ENCODE measurements around the gene RFX3. TPM values are rescaled to one million over a fixed set of nuclear protein-coding genes. Genes with fewer than 3 reads are reported as not detected.

The RFX3 gene
- total and polyA plus RNA-seq, 12 donors, result 1.4 to 14.2 (median 5.5) TPM

DNA sequence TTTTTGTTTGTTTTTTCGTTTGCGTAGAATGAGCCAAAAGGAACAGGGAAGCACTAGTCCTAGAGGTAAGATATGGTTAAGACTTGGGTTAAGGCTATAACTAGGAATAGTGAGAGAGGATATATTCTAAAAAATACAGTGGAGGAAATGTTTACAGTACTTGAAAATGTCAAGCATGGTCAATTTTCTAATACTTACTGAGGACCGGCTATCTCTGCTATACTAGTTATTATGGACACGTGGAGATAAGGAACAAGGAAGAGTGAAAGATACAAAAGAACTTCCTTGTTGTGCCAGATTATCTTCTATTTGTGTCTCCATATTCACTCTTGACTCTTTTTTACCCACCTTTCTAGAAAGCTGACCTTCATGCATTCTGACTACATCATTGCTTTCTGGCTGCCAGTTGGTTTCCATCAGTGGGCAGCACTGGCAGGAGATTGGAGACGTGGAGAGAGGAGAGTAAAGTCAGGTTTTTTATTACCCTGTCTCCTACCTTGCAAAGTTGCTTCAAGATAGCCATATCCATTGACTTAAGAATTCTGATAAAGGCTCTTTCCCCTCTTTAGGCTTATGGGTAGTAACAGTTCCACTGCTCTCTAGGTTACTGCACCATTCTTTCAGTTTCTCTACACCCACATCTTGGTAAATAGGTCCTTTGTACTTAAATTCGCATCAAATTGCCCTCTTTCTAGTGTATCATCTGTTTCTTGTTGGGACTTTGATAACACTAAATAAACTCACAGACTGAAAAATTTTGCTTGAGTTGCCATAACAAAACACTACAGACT is 9.0 kb upstream of the RFX3 start:
- 92 to 93% (median 92%) methylated on average over 6 of the region's 6 CpGs for WGBS, 4 donors
- no peaks in the 10 kb centered on the region for H3K27me3 ChIP-seq
- H3K36me3 ChIP-seq (replicated peaks in 1 of 2), result no peaks in the 10 kb centered on the region
- no peak for TF ChIP-seq POLR2A (IDR thresholded peaks at IDR 0.05)
- TF ChIP-seq, protein P1, sequence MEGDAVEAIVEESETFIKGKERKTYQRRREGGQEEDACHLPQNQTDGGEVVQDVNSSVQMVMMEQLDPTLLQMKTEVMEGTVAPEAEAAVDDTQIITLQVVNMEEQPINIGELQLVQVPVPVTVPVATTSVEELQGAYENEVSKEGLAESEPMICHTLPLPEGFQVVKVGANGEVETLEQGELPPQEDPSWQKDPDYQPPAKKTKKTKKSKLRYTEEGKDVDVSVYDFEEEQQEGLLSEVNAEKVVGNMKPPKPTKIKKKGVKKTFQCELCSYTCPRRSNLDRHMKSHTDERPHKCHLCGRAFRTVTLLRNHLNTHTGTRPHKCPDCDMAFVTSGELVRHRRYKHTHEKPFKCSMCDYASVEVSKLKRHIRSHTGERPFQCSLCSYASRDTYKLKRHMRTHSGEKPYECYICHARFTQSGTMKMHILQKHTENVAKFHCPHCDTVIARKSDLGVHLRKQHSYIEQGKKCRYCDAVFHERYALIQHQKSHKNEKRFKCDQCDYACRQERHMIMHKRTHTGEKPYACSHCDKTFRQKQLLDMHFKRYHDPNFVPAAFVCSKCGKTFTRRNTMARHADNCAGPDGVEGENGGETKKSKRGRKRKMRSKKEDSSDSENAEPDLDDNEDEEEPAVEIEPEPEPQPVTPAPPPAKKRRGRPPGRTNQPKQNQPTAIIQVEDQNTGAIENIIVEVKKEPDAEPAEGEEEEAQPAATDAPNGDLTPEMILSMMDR (IDR thresholded peaks at IDR 0.05), result no peak
- H3K27ac ChIP-seq, result no peak overlapping the region
- H3K9me3 ChIP-seq (replicated peaks in 1 of 3), result no peaks in the 10 kb centered on the region
- no peak overlapping the region for H3K4me3 ChIP-seq
- no peak for DNase-seq
- intact Hi-C loops (cut with DNase I), result no loop called here
- H3K4me1 ChIP-seq (replicated peaks in 1 of 2), result no peaks in the 10 kb centered on the region

DNA sequence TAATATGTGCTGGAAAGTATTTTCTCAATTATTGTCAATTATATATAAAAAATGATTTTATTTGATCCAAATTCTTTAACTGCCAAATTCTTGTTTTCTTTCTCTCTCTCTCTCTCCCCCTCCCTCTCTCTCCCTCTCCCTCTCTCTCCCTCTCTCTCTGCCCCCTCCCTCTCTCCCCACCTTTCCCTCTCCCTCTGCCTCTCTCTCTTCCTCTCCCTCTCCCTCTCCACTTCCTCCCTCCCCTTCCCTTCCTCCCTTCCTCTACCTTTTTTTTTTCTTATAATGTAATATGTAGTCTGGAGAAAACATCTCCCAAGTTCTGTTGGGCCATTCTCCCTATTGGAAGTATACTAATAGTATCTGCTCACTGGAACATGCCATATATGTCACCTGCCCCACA is 6.4 kb upstream of the RFX3 start:
- intact Hi-C loops (cut with DNase I), result no loop called here
- Histone ChIP-seq H3K36me3 (replicated peaks in 1 of 2) (no peaks in the 10 kb centered on the region), H3K9me3 (replicated peaks in 1 of 3) (no peaks in the 10 kb centered on the region), H3K27ac (no peak overlapping the region), H3K4me1 (replicated peaks in 1 of 2) (peaks cover 6 to 18% of the 10 kb centered on the region in 2 donors), H3K27me3 (no peaks in the 10 kb centered on the region), H3K4me3 (no peak overlapping the region)
- TF ChIP-seq, protein P1 (IDR thresholded peaks at IDR 0.05), result no peak
- no peak for TF ChIP-seq POLR2A (IDR thresholded peaks at IDR 0.05)
- DNase-seq, result no peak

DNA sequence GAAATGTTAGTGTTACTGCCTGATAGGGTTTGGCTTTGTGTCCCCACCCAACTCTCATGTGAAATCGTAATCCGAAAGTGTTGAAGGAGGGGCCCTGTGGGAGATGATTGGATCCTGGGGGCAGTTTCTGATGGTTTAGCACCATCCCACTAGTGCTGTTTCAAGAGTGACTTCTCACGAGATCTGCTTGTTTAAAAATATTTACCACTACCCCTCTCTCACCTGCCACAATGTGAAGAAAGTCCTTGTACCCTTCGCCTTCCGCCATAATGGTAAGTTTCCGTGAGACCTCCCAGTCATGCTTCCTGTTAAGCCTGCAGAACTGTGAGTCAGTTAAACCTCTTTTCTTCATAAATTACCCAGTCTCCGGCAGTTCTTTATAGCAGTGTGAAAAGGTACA is 2.6 kb upstream of the RFX3 start:
- no peak for DNase-seq
- TF ChIP-seq POLR2A (IDR thresholded peaks at IDR 0.05), result no peak
- TF ChIP-seq, protein P1 (IDR thresholded peaks at IDR 0.05), result no peak
- Histone ChIP-seq H3K36me3 (replicated peaks in 1 of 2) (no peaks in the 10 kb centered on the region), H3K27me3 (no peaks in the 10 kb centered on the region), H3K4me3 (no peak overlapping the region), H3K27ac (peak overlapping the region in 1 of 5 donors; percentile 23), H3K9me3 (replicated peaks in 1 of 3) (no peaks in the 10 kb centered on the region), H3K4me1 (replicated peaks in 1 of 2) (peaks cover 7 to 25% of the 10 kb centered on the region in 2 donors)
- intact Hi-C loops (cut with DNase I), result no loop called here
- 77 to 93% (median 82%) methylated on average over 7 of the region's 7 CpGs for WGBS, 4 donors

DNA sequence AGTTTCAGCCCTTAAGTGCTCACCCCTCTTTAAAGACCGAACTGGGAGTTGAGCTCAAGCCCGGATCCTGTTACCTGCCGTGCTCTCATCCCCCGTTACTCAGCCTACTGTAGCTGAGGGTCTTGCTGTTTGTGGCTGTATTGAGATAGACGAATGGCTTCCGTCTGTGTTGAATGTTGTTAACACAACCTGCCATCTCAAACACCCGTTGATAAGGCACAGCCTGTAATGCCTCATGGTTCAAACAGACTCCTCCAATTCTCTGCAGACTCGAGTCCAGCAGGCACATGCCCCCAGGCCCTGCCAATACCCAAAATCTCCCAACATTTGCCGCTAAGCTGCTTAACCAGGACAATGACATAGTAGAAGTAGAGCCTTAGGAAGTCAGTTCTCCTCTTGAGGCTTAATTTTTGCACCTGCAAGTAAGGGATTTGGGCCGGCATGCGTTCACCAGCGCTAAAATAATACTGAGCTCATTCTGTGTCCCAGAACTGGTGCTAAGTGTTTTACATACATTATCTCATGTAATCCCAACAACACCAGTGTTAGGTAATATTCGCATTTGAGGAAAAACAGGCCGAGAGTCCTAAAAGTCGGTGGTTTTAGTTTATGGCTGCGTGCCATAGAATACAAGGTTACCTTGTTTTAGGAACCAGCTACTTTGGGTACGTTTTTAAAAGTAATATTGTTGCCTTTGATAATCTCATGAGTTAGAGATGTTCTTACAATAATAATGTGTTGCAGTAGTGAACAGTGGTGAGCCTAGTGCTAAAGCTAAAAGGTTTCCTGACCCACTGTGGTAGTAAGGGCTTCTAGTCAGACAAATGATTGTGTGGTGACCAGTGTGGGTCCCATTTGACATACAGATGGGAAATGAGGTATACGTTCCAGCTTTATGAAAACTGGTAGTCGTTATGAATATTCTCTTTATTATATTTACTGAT is 1.5 kb upstream of the RFX3 start:
- DNase-seq, result peak; percentile 11 to 62 (median 22)
- intact Hi-C loops (cut with DNase I), result no loop called here
- Histone ChIP-seq H3K27ac (peak overlapping the region; percentile 99 to 100 (median 100)), H3K27me3 (no peaks in the 10 kb centered on the region), H3K36me3 (replicated peaks in 1 of 2) (no peaks in the 10 kb centered on the region), H3K4me1 (replicated peaks in 1 of 2) (peaks cover 7 to 25% of the 10 kb centered on the region in 2 donors), H3K9me3 (replicated peaks in 1 of 3) (no peaks in the 10 kb centered on the region), H3K4me3 (peak overlapping the region; percentile 80 to 99 (median 91))
- TF ChIP-seq, protein P1 (IDR thresholded peaks at IDR 0.05), result no peak
- TF ChIP-seq POLR2A (IDR thresholded peaks at IDR 0.05), result no peak
- WGBS, 4 donors, result 14 to 19% (median 18%) methylated on average over 19 of the region's 19 CpGs

All from adrenal gland (tissue), 12 donors.